Retinal pigment epithelial cell (primary cell): ENCODE measurements around the gene ITGA11.

Source experiments
- DNase-seq: peaks from one replicate; pipeline ENCODE4 v3.0.0-alpha.2; 2010; ENCODE audit warnings: low read depth
- H3K4me3 ChIP-seq: 2 replicates; pipeline ENCODE4 v1.5.1; 2011; ENCODE audit warnings: mild to moderate bottlenecking, low read length, control low read depth, moderate library complexity
- TF ChIP-seq, protein P1 (sequence below): conservative IDR thresholded peaks from 2 replicates; pipeline ENCODE4 v1.5.1; 2011; ENCODE audit warnings: low read depth, low read length, control low read depth, inconsistent platforms

ITGA11 gene

DNA sequence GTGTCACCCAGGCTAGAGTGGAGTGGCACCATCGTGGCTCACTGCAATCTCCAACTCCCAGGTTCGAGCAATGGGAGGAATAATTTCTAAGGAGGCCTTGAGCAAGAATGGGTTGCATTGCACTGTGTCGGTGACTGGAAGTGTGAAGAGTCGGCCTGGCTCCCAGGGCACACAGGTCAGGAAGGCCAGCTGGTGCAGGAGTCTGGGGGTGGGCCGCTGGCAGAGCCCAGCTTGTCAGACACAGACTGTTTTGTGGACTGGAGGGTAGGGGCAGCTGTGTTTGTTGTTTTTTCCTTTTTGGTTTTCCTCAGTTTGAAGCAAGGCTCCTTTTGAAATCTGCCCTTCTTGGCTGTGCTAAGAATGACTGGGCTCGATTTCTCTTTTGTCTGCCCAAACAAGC is 66.2 kb downstream of the ITGA11 start:
- H3K4me3 ChIP-seq, result no peak overlapping the region
- TF ChIP-seq, protein P1, sequence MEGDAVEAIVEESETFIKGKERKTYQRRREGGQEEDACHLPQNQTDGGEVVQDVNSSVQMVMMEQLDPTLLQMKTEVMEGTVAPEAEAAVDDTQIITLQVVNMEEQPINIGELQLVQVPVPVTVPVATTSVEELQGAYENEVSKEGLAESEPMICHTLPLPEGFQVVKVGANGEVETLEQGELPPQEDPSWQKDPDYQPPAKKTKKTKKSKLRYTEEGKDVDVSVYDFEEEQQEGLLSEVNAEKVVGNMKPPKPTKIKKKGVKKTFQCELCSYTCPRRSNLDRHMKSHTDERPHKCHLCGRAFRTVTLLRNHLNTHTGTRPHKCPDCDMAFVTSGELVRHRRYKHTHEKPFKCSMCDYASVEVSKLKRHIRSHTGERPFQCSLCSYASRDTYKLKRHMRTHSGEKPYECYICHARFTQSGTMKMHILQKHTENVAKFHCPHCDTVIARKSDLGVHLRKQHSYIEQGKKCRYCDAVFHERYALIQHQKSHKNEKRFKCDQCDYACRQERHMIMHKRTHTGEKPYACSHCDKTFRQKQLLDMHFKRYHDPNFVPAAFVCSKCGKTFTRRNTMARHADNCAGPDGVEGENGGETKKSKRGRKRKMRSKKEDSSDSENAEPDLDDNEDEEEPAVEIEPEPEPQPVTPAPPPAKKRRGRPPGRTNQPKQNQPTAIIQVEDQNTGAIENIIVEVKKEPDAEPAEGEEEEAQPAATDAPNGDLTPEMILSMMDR, result no peak
- DNase-seq, result no peak

DNA sequence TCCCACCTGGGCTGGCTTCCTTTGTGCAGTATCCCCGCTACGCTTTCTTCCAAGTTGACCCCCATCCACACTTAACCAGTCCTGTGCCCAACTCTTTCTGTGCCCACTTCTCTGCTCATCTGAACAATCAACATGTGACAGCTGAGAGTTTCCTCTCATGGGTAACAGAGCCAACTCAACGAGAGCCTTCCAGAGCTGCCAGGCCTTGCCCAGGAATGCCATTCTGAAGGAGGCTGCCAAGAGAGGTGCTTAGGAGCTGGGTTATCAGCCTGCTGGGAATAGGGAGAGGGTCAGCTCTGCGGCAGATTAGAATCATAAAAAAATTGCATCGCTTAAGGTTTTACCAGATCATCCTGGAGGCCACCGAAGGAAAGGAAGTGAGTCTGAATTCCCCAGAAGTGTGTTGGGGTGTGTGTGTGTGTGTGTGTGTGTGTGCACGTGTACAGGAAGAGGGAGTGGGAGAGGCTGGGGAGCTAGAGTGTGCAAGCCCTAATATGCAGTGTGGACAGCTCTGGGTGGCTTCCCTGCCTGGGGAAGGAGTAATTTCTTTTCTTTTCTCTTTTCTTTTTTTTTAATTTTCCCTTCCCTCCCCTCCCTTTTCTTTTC is 66.7 kb downstream of the ITGA11 start:
- no peak overlapping the region for H3K4me3 ChIP-seq
- DNase-seq, result peak; percentile 36
- TF ChIP-seq, protein P1, result no peak

DNA sequence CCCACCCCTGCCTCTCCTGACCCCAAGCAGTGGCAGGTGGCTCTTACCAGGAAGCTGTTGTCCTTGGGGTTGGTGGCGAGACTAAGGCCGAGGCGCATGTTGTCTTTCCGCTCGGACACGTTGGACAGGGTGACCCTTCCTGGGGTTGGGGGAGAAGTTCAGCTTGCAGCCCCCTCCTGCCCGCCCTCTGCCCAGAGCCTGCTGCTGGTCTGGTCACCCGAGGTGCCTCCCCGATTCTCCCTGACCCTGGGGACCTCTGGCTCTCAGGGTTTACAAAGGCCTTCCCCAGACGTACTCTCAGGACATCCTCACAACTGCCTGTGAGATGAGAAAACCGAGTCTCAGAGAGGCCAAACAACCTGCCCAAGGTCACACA is 67.3 kb downstream of the ITGA11 start:
- DNase-seq, result no peak
- TF ChIP-seq, protein P1, result no peak
- no peak overlapping the region for H3K4me3 ChIP-seq

DNA sequence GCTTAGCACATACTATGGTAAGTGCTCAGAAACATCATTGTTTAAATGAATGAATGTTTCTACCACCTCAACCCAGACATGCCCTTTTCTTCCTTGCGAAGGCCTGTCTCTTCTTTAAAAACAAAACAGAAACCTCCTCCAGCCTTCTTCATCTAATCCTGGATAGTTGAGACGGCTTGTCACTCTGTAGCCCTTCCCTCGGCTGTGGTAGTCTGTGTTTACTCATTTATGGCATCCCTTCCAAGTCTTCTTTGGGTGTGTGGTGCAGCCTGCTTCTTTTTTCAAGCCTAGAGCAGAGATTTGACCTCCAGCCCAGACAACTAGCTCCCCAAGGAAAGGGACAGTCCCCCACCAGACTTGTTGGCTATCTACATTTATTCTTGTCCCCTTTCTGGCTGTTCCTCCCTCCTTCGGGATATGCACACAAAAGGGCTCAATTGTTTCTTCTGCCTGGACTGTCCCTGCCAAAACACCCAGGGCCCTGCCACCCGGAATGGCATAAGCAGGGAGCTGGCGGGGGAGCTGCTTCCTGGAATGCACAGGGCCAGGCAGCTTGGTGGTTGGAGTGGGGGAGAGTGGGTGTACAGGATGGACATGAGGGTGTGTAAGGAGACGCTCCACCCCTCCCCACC is 67.8 kb downstream of the ITGA11 start:
- no peak overlapping the region for H3K4me3 ChIP-seq
- TF ChIP-seq, protein P1, result no peak
- no peak for DNase-seq

DNA sequence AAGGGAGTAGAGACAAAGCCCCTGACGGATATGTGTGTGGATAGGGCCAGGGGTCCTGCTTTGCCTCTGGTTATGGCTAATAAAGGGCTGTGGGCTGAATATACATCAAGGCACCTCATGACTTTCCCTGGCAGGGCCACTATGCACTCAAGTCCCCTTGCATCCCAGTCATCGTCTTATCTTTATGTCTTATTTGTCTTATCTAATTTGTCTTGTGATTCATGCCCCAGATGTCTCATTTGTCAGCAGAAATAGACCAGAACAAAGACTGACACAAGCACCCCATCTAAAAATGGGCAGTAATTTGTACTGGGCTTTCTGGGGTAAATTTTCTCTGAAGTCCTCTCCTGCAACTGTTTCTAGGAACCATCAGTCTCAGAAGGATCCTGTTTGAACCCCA is 68.6 kb downstream of the ITGA11 start:
- H3K4me3 ChIP-seq, result no peak overlapping the region
- no peak for DNase-seq
- TF ChIP-seq, protein P1, result no peak

DNA sequence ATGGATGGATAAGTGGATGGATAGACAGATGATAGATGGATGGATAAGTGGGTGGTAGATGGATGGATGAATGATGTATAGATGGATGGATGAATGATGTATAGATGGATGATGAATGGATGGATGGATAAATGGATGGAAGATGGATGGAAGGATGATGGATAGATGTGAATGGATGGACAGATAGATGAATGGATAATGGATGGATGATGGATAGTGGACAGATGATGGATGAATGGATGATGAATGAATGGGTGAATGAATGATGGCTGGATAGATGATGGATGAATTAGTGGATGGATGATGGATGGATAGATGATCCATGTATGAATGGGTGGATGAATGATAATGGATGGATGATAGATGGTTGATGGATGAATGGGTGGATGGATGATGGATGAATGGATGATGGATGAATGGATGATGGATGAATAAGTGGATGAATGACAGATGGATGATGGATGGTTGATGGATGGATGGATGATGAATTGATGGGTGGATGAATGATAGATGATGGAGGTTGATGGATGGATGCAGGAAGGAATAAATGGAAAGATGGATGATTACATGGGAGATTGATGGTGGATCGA is 69.3 kb downstream of the ITGA11 start:
- TF ChIP-seq, protein P1, result no peak
- H3K4me3 ChIP-seq, result no peak overlapping the region
- DNase-seq, result no peak

DNA sequence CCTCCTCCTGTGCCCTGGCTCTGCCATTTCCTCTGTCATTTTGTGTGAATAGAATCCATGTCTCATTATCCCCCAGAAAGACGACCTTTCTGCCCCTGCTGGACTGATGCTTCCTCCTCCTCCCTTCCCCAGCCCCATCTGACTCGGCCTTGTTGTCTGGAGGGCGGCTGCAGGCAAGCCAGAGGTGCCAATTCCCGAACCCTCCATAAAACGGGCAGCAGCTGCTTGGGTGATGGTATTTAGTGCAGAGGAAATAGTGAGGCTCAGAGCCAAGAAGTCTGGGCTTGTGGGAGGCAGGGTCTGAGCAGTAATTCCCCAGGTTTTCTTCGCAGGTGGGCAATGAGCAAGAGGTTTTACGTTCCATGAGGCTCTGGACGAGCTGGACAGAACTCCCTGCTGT is 71.2 kb downstream of the ITGA11 start:
- TF ChIP-seq, protein P1, result no peak
- DNase-seq, result no peak
- no peak overlapping the region for H3K4me3 ChIP-seq
